ENCODE measurements around the gene GNAO1. TPM values are rescaled to one million over a fixed set of nuclear protein-coding genes. Genes with fewer than 3 reads are reported as not detected.
A peak's percentile ranks its signal among the peaks of the same experiment; 100 is the strongest.

Gene GNAO1
- total and polyA plus RNA-seq, 2 of the 13 experiments (the other 11 are each of a cell fraction or from before 2014, with no cell fraction given): not detected

DNA sequence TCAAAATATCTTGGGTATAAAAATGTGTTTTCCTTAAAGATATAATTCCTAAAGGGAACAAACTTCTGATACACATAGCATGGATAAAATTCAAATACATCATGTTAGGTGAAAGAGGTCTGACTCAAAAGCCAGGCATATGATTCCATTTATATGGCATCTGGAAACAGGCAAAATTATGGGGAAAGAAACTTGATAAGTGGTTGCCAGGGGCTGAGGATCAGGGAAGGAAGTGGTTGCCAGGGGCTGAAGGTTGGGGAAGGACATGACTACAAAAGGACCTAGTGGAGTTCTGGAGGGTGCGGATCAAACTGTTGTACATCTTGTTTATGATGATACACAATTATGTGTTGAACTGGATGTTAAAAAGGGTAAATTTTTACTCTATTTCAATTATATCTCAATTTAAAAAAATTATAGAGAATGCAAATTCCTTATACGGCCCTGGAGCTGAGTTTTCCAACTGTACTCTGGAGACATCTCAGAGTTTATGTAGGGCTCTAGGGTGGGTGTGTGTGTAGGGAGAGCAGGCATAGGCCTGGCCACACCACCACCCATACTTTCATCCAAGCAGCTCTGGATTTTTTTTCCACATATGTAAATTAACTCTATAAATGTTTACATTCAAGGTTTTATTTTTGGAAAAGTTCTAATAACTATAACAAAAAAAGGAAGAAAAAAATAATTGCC is 179.0 kb downstream of the GNAO1 start:
- ATAC-seq (no peak), FAIRE-seq (no peak), DNase-seq (ENCODE audit: low spot score) (no peak)
- Histone ChIP-seq H3K4me1 (ENCODE audit: insufficient read depth, low read length) (peaks cover 11% of the 10 kb centered on the region), H3K9ac (ENCODE audit: insufficient read depth, low read depth, low read length) (no peak overlapping the region), H3K4me3 (replicated peaks in 1 of 3; ENCODE audit: insufficient read depth in 1 of 3, low read depth in 2 of 3, low read length in 3 of 3) (no peak overlapping the region), H3K27ac (ENCODE audit: extremely low read length, insufficient read depth, low read length) (no peak overlapping the region), H3K9me3 (ENCODE audit: low read length) (no peaks in the 10 kb centered on the region), H4K20me1 (ENCODE audit: insufficient read depth, low read length) (no peaks in the 10 kb centered on the region), H3K27me3 (ENCODE audit: control insufficient read depth in 1 of 2, insufficient read depth in 2 of 2, low read length in 2 of 2) (no peaks in the 10 kb centered on the region), H3K79me2 (ENCODE audit: insufficient read depth, low read length) (peaks cover 1% of the 10 kb centered on the region), H3K36me3 (replicated peaks in 1 of 2; ENCODE audit: control insufficient read depth in 1 of 2, insufficient read depth in 2 of 2, low read length in 2 of 2) (peaks cover 22 to 44% of the 10 kb centered on the region in 2 experiments), H3K4me2 (ENCODE audit: low read depth, low read length) (no peak overlapping the region), H2AFZ (ENCODE audit: low read length) (no peak overlapping the region)
- ChIA-PET POLR2A (interaction anchor here (1.1 kb wide), 2 partner anchors 13 to 81 kb away, joined by 4 read pairs; partner anchors contain the start of genes NUDT21 and OGFOD1), CTCF (ENCODE audit: low intra/inter-chr PET ratio, low total read pairs) (no interaction called here)
- in situ Hi-C loops (cut with HindIII; ENCODE audit: extremely low pct_ligation_motif_present, low pct_unique_long_range_greater_than_20kb): no loop called here
- intact Hi-C loops (cut with micrococcal nuclease; ENCODE audit: unreplicated experiment): loop anchor here (2.0 kb wide), 1 partner anchor 14 kb away; no protein-coding TSS in a partner anchor
- 98% methylated on average over 2 of the region's 2 CpGs for WGBS (ENCODE audit: low lambda C conversion rate)
- no TSS peak for BruUV-seq (replicated peaks)
- TF ChIP-seq ZNF558 (CRISPR knock-in tag; IDR thresholded peaks at IDR 0.05; ENCODE audit: borderline replicate concordance): no peak

DNA sequence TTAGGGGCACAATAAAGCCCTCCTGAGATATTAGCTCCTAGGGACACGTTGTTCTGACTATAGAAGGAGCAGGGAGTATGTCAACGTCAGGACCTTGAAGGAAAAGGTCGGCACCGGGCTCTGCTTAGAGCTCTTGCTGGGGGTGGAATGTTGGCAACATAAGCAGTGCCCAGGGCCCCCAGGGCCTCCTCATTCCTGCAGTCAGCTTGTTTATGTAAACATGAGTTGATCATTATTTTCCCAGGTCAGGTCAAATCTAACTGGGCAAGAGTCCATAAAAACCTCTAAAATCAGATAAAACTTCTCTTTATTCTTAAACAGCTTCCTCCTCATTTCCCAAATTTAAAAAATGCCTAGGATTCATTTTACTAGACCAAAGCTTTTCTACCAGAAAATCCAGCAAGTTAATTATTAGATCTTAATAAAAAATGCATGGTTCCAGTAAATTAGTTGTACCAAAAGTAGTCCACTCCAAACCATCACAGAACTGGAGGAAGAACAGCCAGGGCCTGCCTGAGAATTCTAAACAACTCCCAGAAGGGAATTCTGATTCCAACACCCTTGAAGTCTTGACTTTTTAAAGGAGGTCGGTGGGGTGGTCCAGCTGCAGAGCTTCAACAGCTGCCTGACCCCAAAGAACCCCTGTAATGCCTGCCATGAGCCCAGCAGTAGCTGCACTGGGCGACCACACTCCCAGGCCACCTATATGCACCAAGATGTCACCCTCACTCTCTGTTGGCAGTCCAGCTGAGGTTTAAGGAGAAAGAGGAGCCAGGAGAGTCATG is 179.8 kb downstream of the GNAO1 start:
- ChIA-PET POLR2A (interaction anchor here (1.1 kb wide), 2 partner anchors 14 to 80 kb away, joined by 4 read pairs; partner anchors contain the start of genes NUDT21 and OGFOD1), CTCF (ENCODE audit: low intra/inter-chr PET ratio, low total read pairs) (no interaction called here)
- Histone ChIP-seq H2AFZ (ENCODE audit: low read length) (no peak overlapping the region), H3K4me2 (ENCODE audit: low read depth, low read length) (no peak overlapping the region), H3K4me1 (ENCODE audit: insufficient read depth, low read length) (peaks cover 11% of the 10 kb centered on the region), H3K9ac (ENCODE audit: insufficient read depth, low read depth, low read length) (no peak overlapping the region), H3K9me3 (ENCODE audit: low read length) (no peaks in the 10 kb centered on the region), H3K27me3 (ENCODE audit: control insufficient read depth in 1 of 2, insufficient read depth in 2 of 2, low read length in 2 of 2) (no peaks in the 10 kb centered on the region), H3K27ac (ENCODE audit: extremely low read length, insufficient read depth, low read length) (no peak overlapping the region), H3K4me3 (replicated peaks in 1 of 3; ENCODE audit: insufficient read depth in 1 of 3, low read depth in 2 of 3, low read length in 3 of 3) (no peak overlapping the region), H3K79me2 (ENCODE audit: insufficient read depth, low read length) (peaks cover 3% of the 10 kb centered on the region), H4K20me1 (ENCODE audit: insufficient read depth, low read length) (no peaks in the 10 kb centered on the region), H3K36me3 (replicated peaks in 1 of 2; ENCODE audit: control insufficient read depth in 1 of 2, insufficient read depth in 2 of 2, low read length in 2 of 2) (peaks cover 21 to 40% of the 10 kb centered on the region in 2 experiments)
- in situ Hi-C loops (cut with HindIII; ENCODE audit: extremely low pct_ligation_motif_present, low pct_unique_long_range_greater_than_20kb) (no loop called here), intact Hi-C loops (cut with micrococcal nuclease; ENCODE audit: unreplicated experiment) (loop anchor here (2.0 kb wide), 1 partner anchor 14 kb away; no protein-coding TSS in a partner anchor)
- no peak for DNase-seq (ENCODE audit: low spot score)
- peak; percentile 49; the same call in 2 of the 3 replicates for ATAC-seq
- WGBS (ENCODE audit: low lambda C conversion rate): 65% methylated on average over 6 of the region's 6 CpGs
- FAIRE-seq: no peak
- TF ChIP-seq HNRNPLL (IDR thresholded peaks at IDR 0.05; ENCODE audit: low read depth, low read length, poor library complexity, severe bottlenecking): no peak
- TF ChIP-seq, protein P1, sequence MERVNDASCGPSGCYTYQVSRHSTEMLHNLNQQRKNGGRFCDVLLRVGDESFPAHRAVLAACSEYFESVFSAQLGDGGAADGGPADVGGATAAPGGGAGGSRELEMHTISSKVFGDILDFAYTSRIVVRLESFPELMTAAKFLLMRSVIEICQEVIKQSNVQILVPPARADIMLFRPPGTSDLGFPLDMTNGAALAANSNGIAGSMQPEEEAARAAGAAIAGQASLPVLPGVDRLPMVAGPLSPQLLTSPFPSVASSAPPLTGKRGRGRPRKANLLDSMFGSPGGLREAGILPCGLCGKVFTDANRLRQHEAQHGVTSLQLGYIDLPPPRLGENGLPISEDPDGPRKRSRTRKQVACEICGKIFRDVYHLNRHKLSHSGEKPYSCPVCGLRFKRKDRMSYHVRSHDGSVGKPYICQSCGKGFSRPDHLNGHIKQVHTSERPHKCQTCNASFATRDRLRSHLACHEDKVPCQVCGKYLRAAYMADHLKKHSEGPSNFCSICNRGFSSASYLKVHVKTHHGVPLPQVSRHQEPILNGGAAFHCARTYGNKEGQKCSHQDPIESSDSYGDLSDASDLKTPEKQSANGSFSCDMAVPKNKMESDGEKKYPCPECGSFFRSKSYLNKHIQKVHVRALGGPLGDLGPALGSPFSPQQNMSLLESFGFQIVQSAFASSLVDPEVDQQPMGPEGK (CRISPR knock-in tag; IDR thresholded peaks at IDR 0.05): peak; percentile 25; the same call in 1 of the 2 replicates
- TF ChIP-seq FOXP1 (IDR thresholded peaks at IDR 0.05): no peak
- peak; percentile 59 for TF ChIP-seq FOXP1 (CRISPR knock-in tag; IDR thresholded peaks at IDR 0.05)
- no TSS peak for BruUV-seq (replicated peaks)

All from HepG2 (cell line).